ENCODE data around the gene SMIM27. TPM values are rescaled to one million over a fixed set of nuclear protein-coding genes. Genes with fewer than 3 reads are reported as not detected.
A peak's percentile ranks its signal among the peaks of the same experiment; 100 is the strongest.
"Not testable (repeated sequence)": the region's sequence is repeated elsewhere in the genome, so short reads cannot be mapped to it uniquely, and the experiment has no call there.

Gene SMIM27
- total and polyA plus RNA-seq, 2 donors, result 28.5 to 36.9 TPM

- Histone ChIP-seq H3K36me3 (ENCODE audit: control insufficient read depth in 2 of 2, insufficient read depth in 2 of 2, low read length in 1 of 2) (no peaks in the 10 kb centered on the region), H3K9me3 (ENCODE audit: control insufficient read depth in 2 of 2, insufficient read depth in 1 of 2, low read length in 1 of 2) (peaks cover 0 to 3% of the 10 kb centered on the region in 2 donors), H3K4me1 (ENCODE audit: control insufficient read depth in 2 of 2, insufficient read depth in 2 of 2, low read length in 2 of 2) (peaks cover 0 to 8% of the 10 kb centered on the region in 2 donors), H3K4me3 (ENCODE audit: low read length in 2 of 2) (peak overlapping the region; percentile 54 to 92), H3K27ac (ENCODE audit: low read depth in 1 of 2, low read length in 1 of 2) (peak overlapping the region; percentile 76 to 77), H3K27me3 (ENCODE audit: control insufficient read depth in 2 of 2, insufficient read depth in 1 of 2, low read length in 1 of 2) (no peaks in the 10 kb centered on the region)
- peak in 5 of 9 donors; percentile 2 to 22 (median 14) for DNase-seq (ENCODE audit: low read depth in 6 of 9, low spot score in 9 of 9)
- WGBS, result 44% methylated on average over 22 of the region's 22 CpGs
These were observed 27.0 kb upstream of the SMIM27 start for GRCh38 chr9:32524892-32525708.

- Histone ChIP-seq H3K36me3 (ENCODE audit: control insufficient read depth in 2 of 2, insufficient read depth in 2 of 2, low read length in 1 of 2) (no peaks in the 10 kb centered on the region), H3K4me1 (ENCODE audit: control insufficient read depth in 2 of 2, insufficient read depth in 2 of 2, low read length in 2 of 2) (peaks cover 0 to 8% of the 10 kb centered on the region in 2 donors), H3K27ac (ENCODE audit: low read depth in 1 of 2, low read length in 1 of 2) (peak overlapping the region; percentile 76 to 77), H3K9me3 (ENCODE audit: control insufficient read depth in 2 of 2, insufficient read depth in 1 of 2, low read length in 1 of 2) (peaks cover 0 to 2% of the 10 kb centered on the region in 2 donors), H3K27me3 (ENCODE audit: control insufficient read depth in 2 of 2, insufficient read depth in 1 of 2, low read length in 1 of 2) (no peaks in the 10 kb centered on the region), H3K4me3 (ENCODE audit: low read length in 2 of 2) (peak overlapping the region; percentile 54 to 92)
- under 1% methylated on average over 4 of the region's 4 CpGs for WGBS
- peak in 1 of 9 donors; percentile 19 for DNase-seq (ENCODE audit: low read depth in 6 of 9, low spot score in 9 of 9)
These were observed 26.5 kb upstream of the SMIM27 start for GRCh38 chr9:32525709-32526030.

- under 1% methylated on average over 37 of the region's 37 CpGs for WGBS
- H3K4me3 ChIP-seq (ENCODE audit: low read length in 2 of 2), result peak within 1 kb of the TSS; percentile 54 to 92
- H3K27ac ChIP-seq (ENCODE audit: low read depth in 1 of 2, low read length in 1 of 2), result peak within 1 kb of the TSS; percentile 76 to 77
- H3K9me3 ChIP-seq (ENCODE audit: control insufficient read depth in 2 of 2, insufficient read depth in 1 of 2, low read length in 1 of 2), result no peaks in the 10 kb centered on the region
- peaks cover 0 to 8% of the 10 kb centered on the region in 2 donors for H3K4me1 ChIP-seq (ENCODE audit: control insufficient read depth in 2 of 2, insufficient read depth in 2 of 2, low read length in 2 of 2)
- no peaks in the 10 kb centered on the region for H3K36me3 ChIP-seq (ENCODE audit: control insufficient read depth in 2 of 2, insufficient read depth in 2 of 2, low read length in 1 of 2)
- no peaks in the 10 kb centered on the region for H3K27me3 ChIP-seq (ENCODE audit: control insufficient read depth in 2 of 2, insufficient read depth in 1 of 2, low read length in 1 of 2)
- peak; percentile 62 to 90 (median 75) for DNase-seq (ENCODE audit: low read depth in 6 of 9, low spot score in 9 of 9)
These were observed 26.0 kb upstream of the SMIM27 start, which contains the start of gene RIGI for GRCh38 chr9:32526041-32526706. RIGI (minus strand) TSS chr9:32526196; CDS start chr9:32526166, 30 bp downstream.

GRCh38 chr9:32526707-32527048, 25.4 kb upstream of the SMIM27 start:
- Histone ChIP-seq H3K27ac (ENCODE audit: low read depth in 1 of 2, low read length in 1 of 2) (peak overlapping the region in 1 of 2 donors; percentile 76), H3K36me3 (ENCODE audit: control insufficient read depth in 2 of 2, insufficient read depth in 2 of 2, low read length in 1 of 2) (no peaks in the 10 kb centered on the region), H3K4me1 (ENCODE audit: control insufficient read depth in 2 of 2, insufficient read depth in 2 of 2, low read length in 2 of 2) (peaks cover 0 to 8% of the 10 kb centered on the region in 2 donors), H3K4me3 (ENCODE audit: low read length in 2 of 2) (peak overlapping the region; percentile 54 to 92), H3K9me3 (ENCODE audit: control insufficient read depth in 2 of 2, insufficient read depth in 1 of 2, low read length in 1 of 2) (no peaks in the 10 kb centered on the region), H3K27me3 (ENCODE audit: control insufficient read depth in 2 of 2, insufficient read depth in 1 of 2, low read length in 1 of 2) (no peaks in the 10 kb centered on the region)
- DNase-seq (ENCODE audit: low read depth in 6 of 9, low spot score in 9 of 9), result no peak
- WGBS, result 20% methylated on average over 2 of the region's 2 CpGs

DNA sequence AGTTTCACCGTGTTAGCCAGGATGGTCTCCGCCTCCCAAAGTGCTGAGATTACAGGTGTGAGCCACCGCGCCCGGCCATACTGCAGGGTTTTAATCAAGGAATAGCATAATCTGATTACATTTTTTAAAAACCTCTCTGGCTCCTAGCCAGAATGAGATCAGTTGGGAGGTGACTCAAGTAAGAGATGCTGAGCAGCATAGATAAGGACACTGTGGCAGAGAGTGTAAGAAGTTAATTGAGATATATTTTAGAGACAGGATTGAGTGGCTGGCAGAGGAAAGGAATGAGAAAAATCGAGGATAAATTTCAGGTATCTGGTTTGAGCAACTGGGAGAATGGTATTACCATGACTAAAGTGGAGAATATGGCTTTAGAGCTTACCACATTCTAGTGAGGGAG, 18.8 kb upstream of the SMIM27 start:
- Histone ChIP-seq H3K4me3 (ENCODE audit: low read length in 2 of 2) (no peak overlapping the region), H3K27ac (ENCODE audit: low read depth in 1 of 2, low read length in 1 of 2) (no peak overlapping the region), H3K9me3 (ENCODE audit: control insufficient read depth in 2 of 2, insufficient read depth in 1 of 2, low read length in 1 of 2) (no peaks in the 10 kb centered on the region), H3K4me1 (ENCODE audit: control insufficient read depth in 2 of 2, insufficient read depth in 2 of 2, low read length in 2 of 2) (no peaks in the 10 kb centered on the region), H3K36me3 (ENCODE audit: control insufficient read depth in 2 of 2, insufficient read depth in 2 of 2, low read length in 1 of 2) (peaks cover 0 to 5% of the 10 kb centered on the region in 2 donors), H3K27me3 (ENCODE audit: control insufficient read depth in 2 of 2, insufficient read depth in 1 of 2, low read length in 1 of 2) (no peaks in the 10 kb centered on the region)
- no peak for DNase-seq (ENCODE audit: low read depth in 6 of 9, low spot score in 9 of 9)
- 99% methylated on average over 6 of the region's 6 CpGs for WGBS

- peaks cover 0 to 5% of the 10 kb centered on the region in 2 donors for H3K36me3 ChIP-seq (ENCODE audit: control insufficient read depth in 2 of 2, insufficient read depth in 2 of 2, low read length in 1 of 2)
- no peak overlapping the region for H3K27ac ChIP-seq (ENCODE audit: low read depth in 1 of 2, low read length in 1 of 2)
- H3K27me3 ChIP-seq (ENCODE audit: control insufficient read depth in 2 of 2, insufficient read depth in 1 of 2, low read length in 1 of 2), result no peaks in the 10 kb centered on the region
- no peaks in the 10 kb centered on the region for H3K4me1 ChIP-seq (ENCODE audit: control insufficient read depth in 2 of 2, insufficient read depth in 2 of 2, low read length in 2 of 2)
- DNase-seq (ENCODE audit: low read depth in 6 of 9, low spot score in 9 of 9), result no peak
- no peak overlapping the region for H3K4me3 ChIP-seq (ENCODE audit: low read length in 2 of 2)
- H3K9me3 ChIP-seq (ENCODE audit: control insufficient read depth in 2 of 2, insufficient read depth in 1 of 2, low read length in 1 of 2), result no peaks in the 10 kb centered on the region
- 98% methylated on average over 4 of the region's 4 CpGs for WGBS
These were observed 18.3 kb upstream of the SMIM27 start for GRCh38 chr9:32533816-32534215.

GRCh38 chr9:32543047-32543446, 9.1 kb upstream of the SMIM27 start:
- no peaks in the 10 kb centered on the region for H3K4me1 ChIP-seq (ENCODE audit: control insufficient read depth in 2 of 2, insufficient read depth in 2 of 2, low read length in 2 of 2)
- H3K36me3 ChIP-seq (ENCODE audit: control insufficient read depth in 2 of 2, insufficient read depth in 2 of 2, low read length in 1 of 2), result peaks cover 14 to 28% of the 10 kb centered on the region in 2 donors
- WGBS, result 96% methylated on average over 4 of the region's 4 CpGs
- no peak overlapping the region for H3K4me3 ChIP-seq (ENCODE audit: low read length in 2 of 2)
- no peak for DNase-seq (ENCODE audit: low read depth in 6 of 9, low spot score in 9 of 9)
- H3K27ac ChIP-seq (ENCODE audit: low read depth in 1 of 2, low read length in 1 of 2), result no peak overlapping the region
- no peaks in the 10 kb centered on the region for H3K9me3 ChIP-seq (ENCODE audit: control insufficient read depth in 2 of 2, insufficient read depth in 1 of 2, low read length in 1 of 2)
- H3K27me3 ChIP-seq (ENCODE audit: control insufficient read depth in 2 of 2, insufficient read depth in 1 of 2, low read length in 1 of 2), result no peaks in the 10 kb centered on the region

- Histone ChIP-seq H3K36me3 (ENCODE audit: control insufficient read depth in 2 of 2, insufficient read depth in 2 of 2, low read length in 1 of 2) (peaks cover 14 to 35% of the 10 kb centered on the region in 2 donors), H3K27ac (ENCODE audit: low read depth in 1 of 2, low read length in 1 of 2) (no peak overlapping the region), H3K27me3 (ENCODE audit: control insufficient read depth in 2 of 2, insufficient read depth in 1 of 2, low read length in 1 of 2) (no peaks in the 10 kb centered on the region), H3K4me1 (ENCODE audit: control insufficient read depth in 2 of 2, insufficient read depth in 2 of 2, low read length in 2 of 2) (peaks cover 0 to 2% of the 10 kb centered on the region in 2 donors), H3K4me3 (ENCODE audit: low read length in 2 of 2) (no peak overlapping the region), H3K9me3 (ENCODE audit: control insufficient read depth in 2 of 2, insufficient read depth in 1 of 2, low read length in 1 of 2) (no peaks in the 10 kb centered on the region)
- no peak for DNase-seq (ENCODE audit: low read depth in 6 of 9, low spot score in 9 of 9)
- WGBS, result 99% methylated on average over 1 of the region's 1 CpG
These were observed 6.2 kb upstream of the SMIM27 start for GRCh38 chr9:32545884-32546283.

GRCh38 chr9:32548213-32548612, 3.9 kb upstream of the SMIM27 start:
- H3K27me3 ChIP-seq (ENCODE audit: control insufficient read depth in 2 of 2, insufficient read depth in 1 of 2, low read length in 1 of 2); H3K4me3 ChIP-seq (ENCODE audit: low read length in 2 of 2); DNase-seq (ENCODE audit: low read depth in 6 of 9, low spot score in 9 of 9); H3K9me3 ChIP-seq (ENCODE audit: control insufficient read depth in 2 of 2, insufficient read depth in 1 of 2, low read length in 1 of 2); H3K4me1 ChIP-seq (ENCODE audit: control insufficient read depth in 2 of 2, insufficient read depth in 2 of 2, low read length in 2 of 2); H3K27ac ChIP-seq (ENCODE audit: low read depth in 1 of 2, low read length in 1 of 2): not testable (repeated sequence)
- H3K36me3 ChIP-seq (ENCODE audit: control insufficient read depth in 2 of 2, insufficient read depth in 2 of 2, low read length in 1 of 2), result peaks cover 9 to 15% of the 10 kb centered on the region in 2 donors
- WGBS, result 98% methylated on average over 20 of the region's 20 CpGs

Data from thymus (tissue), 11 donors.